BLaER1 treated with 17β-estradiol and CSF1 and Interleukin-3, amounts not matched to agents 10 nM and 100 nM (cell line): ENCODE results near the gene FYTTD1.

ENCODE experiments used
- H3K27ac ChIP-seq, 11 experiments: shearing (Covaris generic); formaldehyde crosslinking; 2 replicates each; pipeline ENCODE4 v1.8.1; 2022
- H3K27me3 ChIP-seq, 11 experiments: shearing (Covaris generic); formaldehyde crosslinking; 2 replicates each; pipeline ENCODE4 v1.8.1; 2022
- H3K36me3 ChIP-seq, 11 experiments: shearing (Covaris generic); formaldehyde crosslinking; 2 replicates each; pipeline ENCODE4 v1.8.1; 2022
- H3K4me1 ChIP-seq, 10 experiments: shearing (Covaris generic); formaldehyde crosslinking; 2 replicates each; pipeline ENCODE4 v1.8.1; 2022
- H3K4me2 ChIP-seq, 11 experiments: shearing (Covaris generic); formaldehyde crosslinking; 2 replicates each; pipeline ENCODE4 v1.8.1; 2022
- H3K4me3 ChIP-seq, 10 experiments: shearing (Covaris generic); formaldehyde crosslinking; 2 replicates each; pipeline ENCODE4 v1.8.1; 2022
- H3K9ac ChIP-seq, 11 experiments: shearing (Covaris generic); formaldehyde crosslinking; 2 replicates each; pipeline ENCODE4 v1.8.1; 2022
- H3K9me3 ChIP-seq, 11 experiments: shearing (Covaris generic); formaldehyde crosslinking; replicated peaks in 1 of 11; 2 replicates each; pipeline ENCODE4 v1.8.1; 2022
- H4K20me1 ChIP-seq, 11 experiments: shearing (Covaris generic); formaldehyde crosslinking; 2 replicates each; pipeline ENCODE4 v1.8.1; 2022
- Cebpa-rat ChIP-seq, 11 experiments: shearing (Covaris generic); IDR thresholded peaks; 2 replicates each; pipeline ENCODE4 v1.8.1; 2022

The FYTTD1 gene

DNA sequence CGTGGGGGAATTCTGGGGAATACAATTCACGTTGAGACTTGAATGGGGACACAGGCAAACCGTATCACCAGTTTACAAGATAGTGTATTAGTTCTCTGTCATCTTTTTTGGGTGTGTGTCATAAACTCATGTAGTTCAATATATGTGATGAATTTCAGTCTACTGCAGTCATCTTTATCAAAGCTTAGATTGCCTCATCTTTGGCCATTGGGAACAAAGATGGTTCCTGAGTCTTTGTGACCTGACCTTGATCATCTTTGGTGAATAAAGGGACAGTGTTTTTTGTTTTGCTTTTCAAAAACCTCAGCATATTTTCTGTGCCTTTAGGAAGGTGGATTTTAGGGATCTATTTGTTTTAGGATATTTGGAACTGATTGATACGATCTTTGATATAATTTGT is 64.7 kb downstream of the FYTTD1 start:
- Histone ChIP-seq H3K4me3 (no peak overlapping the region), H3K27me3 (no peaks in the 10 kb centered on the region), H3K27ac (no peak overlapping the region), H3K9me3 (peaks cover 0 to 7% (median 0%) of the 10 kb centered on the region in 11 experiments; a peak in 5 of 22 replicates), H3K4me2 (no peak overlapping the region), H3K4me1 (peaks cover 0 to 11% (median 1%) of the 10 kb centered on the region in 10 experiments; a peak in 8 of 20 replicates), H4K20me1 (peaks cover 0 to 72% (median 9%) of the 10 kb centered on the region in 11 experiments; a peak in 15 of 22 replicates), H3K9ac (no peak overlapping the region), H3K36me3 (peaks cover 3 to 46% (median 13%) of the 10 kb centered on the region in 11 experiments; a peak in 16 of 22 replicates)
- TF ChIP-seq Cebpa-rat (IDR thresholded peaks at IDR 0.05): no peak

DNA sequence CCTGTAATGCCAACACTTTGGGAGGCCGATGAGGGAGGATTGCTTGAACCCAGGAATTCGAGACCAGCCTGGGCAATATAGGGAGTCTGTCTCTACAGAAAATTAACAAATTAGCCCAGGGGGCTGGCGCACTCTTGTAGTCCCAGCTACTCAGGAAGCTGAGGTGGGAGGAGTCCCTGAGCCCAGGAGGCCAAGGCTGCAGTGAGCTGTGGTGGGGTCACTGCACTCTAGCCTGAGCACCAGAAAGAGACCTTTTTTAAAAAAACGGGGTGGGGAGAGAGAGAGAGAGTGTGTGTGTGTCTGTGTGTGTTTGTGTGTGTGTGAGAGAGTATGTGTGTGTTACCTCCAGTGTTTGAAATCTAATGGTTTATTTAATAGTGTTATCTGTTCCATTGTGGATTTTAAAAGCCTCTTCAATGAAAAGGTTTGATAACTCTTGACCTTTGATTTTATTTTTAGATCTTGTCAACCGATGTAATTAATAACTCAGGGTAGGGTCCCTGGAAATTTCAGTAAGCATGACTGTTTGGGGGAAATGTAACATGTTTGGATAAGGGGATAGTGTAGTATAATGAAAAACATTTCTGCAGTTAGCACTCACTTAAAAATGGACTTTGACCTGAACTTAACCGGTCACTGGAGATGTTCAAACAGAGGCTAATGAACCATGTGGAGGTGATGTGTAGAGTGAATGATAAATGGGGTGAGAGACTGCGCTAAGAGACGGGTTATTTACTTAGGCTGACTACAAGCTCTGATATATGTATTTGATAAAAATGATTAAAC is 71.1 kb downstream of the FYTTD1 start:
- Histone ChIP-seq H3K4me2 (no peak overlapping the region), H3K9me3 (no peaks in the 10 kb centered on the region), H3K4me1 (peaks cover 0 to 5% (median 0%) of the 10 kb centered on the region in 10 experiments; a peak in 1 of 20 replicates), H3K27me3 (no peaks in the 10 kb centered on the region), H4K20me1 (peaks cover 0 to 25% (median 0%) of the 10 kb centered on the region in 11 experiments; a peak in 5 of 22 replicates), H3K27ac (no peak overlapping the region), H3K9ac (no peak overlapping the region), H3K4me3 (no peak overlapping the region), H3K36me3 (peaks cover 37 to 86% (median 54%) of the 10 kb centered on the region in 11 experiments)
- TF ChIP-seq Cebpa-rat (IDR thresholded peaks at IDR 0.05): no peak

DNA sequence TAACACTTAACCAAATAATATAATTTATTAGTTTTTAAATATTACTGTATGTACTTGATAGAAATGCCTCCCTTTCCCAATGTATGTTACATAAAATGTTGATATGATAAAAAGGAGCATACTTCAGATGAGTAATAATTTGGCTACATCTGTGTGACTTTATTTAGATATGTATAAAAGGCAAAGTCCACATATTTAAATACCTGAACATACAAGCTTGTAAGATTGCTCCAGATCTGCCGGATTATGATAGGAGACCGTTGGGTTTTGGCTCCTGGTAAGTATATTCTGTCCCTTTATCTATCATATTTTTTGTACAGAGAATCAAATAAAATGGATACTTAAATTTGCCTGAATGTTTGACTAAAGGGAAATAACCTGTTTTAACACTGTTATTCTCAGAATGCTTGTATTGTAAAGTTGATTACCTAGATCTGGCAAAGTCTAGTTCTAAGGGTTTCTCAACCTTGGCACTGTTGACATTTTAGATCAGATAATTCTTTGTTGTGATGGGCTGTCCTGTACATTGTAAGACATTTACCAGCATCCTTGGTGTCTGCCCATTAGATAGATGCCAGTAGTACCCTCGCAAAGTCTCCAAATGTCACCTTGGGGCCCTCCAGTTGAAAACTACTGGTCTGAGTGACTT is 79.8 kb downstream of the FYTTD1 start:
- Histone ChIP-seq H3K4me2 (no peak overlapping the region), H3K4me1 (no peaks in the 10 kb centered on the region), H3K36me3 (peaks cover 72 to 94% (median 88%) of the 10 kb centered on the region in 11 experiments), H3K4me3 (no peak overlapping the region), H3K27me3 (no peaks in the 10 kb centered on the region), H4K20me1 (no peaks in the 10 kb centered on the region), H3K9me3 (no peaks in the 10 kb centered on the region), H3K9ac (no peak overlapping the region), H3K27ac (no peak overlapping the region)
- no peak for TF ChIP-seq Cebpa-rat (IDR thresholded peaks at IDR 0.05)

DNA sequence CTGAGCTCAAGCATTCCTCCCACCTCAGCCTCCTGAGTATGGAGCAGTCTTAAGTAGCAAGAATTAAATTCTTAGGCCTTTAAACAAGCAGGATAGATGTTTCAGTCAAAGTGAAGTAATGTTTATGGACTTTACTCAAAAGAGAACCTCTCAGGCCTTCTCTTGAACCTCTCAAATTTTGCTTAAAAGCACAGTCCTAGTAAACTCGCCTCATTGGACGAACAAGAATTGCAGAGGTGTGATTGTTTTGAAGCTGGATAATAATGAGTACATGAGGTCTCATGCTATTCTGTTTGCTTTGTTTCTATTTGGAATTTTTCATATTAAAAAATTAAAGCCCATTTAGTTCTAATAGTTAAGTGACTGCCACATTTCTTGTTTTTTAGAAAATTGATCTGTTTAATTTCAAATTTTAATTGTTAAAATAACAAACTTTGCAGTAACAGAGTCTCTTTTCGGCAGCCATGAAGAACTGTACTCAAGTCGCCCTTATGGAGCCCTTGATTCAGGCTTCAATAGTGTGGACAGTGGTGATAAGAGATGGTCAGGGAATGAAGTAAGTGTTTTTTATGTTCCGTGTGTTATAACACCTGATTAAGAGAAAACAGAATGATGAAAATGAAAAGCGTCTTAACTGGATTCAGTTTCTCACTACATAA is 80.8 kb downstream of the FYTTD1 start:
- Histone ChIP-seq H3K4me1 (no peaks in the 10 kb centered on the region), H3K4me3 (no peak overlapping the region), H3K9ac (no peak overlapping the region), H3K9me3 (no peaks in the 10 kb centered on the region), H3K36me3 (peaks cover 78 to 97% (median 90%) of the 10 kb centered on the region in 11 experiments), H3K27me3 (no peaks in the 10 kb centered on the region), H4K20me1 (no peaks in the 10 kb centered on the region), H3K4me2 (no peak overlapping the region), H3K27ac (no peak overlapping the region)
- TF ChIP-seq Cebpa-rat (IDR thresholded peaks at IDR 0.05): no peak

DNA sequence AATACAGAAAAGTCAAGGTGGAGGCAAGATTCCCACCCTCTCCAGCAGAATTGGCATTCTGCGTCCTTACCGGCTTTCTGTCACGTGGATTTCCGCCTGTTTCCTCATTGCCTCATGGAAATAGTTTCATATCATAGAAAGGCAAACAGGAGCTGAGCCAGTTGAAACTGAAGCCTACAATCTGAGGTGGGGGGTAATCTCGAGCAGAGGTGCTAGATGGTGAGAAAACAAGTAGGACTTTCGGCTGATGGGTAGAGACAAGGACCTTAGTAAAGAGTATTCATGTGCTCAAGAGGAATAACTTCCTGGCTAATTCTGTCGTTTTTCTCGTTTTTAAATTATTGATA is 81.3 kb downstream of the FYTTD1 start:
- no peaks in the 10 kb centered on the region for H3K4me1 ChIP-seq
- H3K36me3 ChIP-seq: peaks cover 83 to 100% (median 95%) of the 10 kb centered on the region in 11 experiments
- no peak overlapping the region for H3K4me3 ChIP-seq
- H3K27ac ChIP-seq: no peak overlapping the region
- no peak overlapping the region for H3K9ac ChIP-seq
- H4K20me1 ChIP-seq: no peaks in the 10 kb centered on the region
- no peaks in the 10 kb centered on the region for H3K9me3 ChIP-seq
- no peaks in the 10 kb centered on the region for H3K27me3 ChIP-seq
- H3K4me2 ChIP-seq: no peak overlapping the region
- no peak for TF ChIP-seq Cebpa-rat (IDR thresholded peaks at IDR 0.05)

DNA sequence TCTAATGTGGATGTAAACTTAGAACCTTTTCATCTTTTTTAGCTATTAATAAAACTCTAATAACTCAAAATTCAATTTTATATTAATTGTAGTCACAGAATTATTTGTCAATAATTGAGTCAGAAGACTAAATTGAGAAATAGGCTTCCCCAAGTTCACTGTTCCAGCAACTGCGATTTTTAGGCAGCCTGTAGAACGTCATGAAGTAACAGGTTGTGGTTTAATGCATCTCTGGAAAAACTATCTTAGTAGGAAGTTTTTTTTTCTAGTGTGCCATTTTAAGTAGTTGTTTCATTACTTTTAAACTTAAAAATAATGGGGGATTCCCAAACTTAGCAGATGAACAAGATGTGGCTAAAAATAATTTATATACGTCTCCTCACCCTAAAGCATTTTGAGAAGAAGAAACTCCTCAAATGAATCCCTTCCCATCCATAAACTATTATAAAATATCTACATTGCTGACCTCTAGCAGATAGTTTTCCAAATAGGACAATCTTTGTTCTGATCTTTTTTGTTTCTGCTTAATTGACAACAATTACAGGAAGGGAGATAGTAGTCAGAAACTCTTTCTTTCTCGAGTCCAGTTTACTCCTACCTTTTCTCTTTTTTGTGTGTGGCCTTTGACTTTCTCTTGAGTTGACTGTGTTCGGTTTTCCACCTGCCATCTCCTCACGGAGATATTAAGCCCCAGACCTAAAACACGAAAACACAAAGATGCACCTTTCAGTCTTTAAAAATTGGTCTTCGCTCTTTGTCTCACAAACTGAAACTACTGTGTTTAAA is 84.4 kb downstream of the FYTTD1 start:
- no peak overlapping the region for H3K27ac ChIP-seq
- H3K36me3 ChIP-seq: peaks cover 67 to 100% (median 95%) of the 10 kb centered on the region in 11 experiments
- H3K9me3 ChIP-seq: no peaks in the 10 kb centered on the region
- no peaks in the 10 kb centered on the region for H3K4me1 ChIP-seq
- H4K20me1 ChIP-seq: no peaks in the 10 kb centered on the region
- no peak overlapping the region for H3K4me3 ChIP-seq
- no peaks in the 10 kb centered on the region for H3K27me3 ChIP-seq
- no peak overlapping the region for H3K9ac ChIP-seq
- no peak overlapping the region for H3K4me2 ChIP-seq
- TF ChIP-seq Cebpa-rat (IDR thresholded peaks at IDR 0.05): no peak

DNA sequence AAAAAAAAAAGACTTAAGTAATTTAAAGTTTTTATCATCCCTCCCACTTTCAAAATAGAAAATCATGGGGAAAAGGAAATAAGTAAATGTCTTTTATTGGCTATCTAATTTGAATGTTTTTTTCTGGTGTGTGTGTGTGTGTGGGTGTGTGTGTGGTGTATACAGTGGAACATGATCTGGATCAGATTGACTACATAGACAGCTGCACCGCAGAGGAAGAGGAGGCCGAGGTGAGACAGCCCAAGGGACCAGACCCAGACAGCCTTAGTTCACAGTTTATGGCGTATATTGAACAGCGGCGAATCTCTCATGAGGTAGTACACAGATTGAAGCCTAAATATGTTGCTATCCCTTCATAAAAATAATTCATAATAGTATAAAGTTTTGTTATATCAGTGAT is 85.8 kb downstream of the FYTTD1 start:
- Histone ChIP-seq H3K27me3 (no peaks in the 10 kb centered on the region), H4K20me1 (no peaks in the 10 kb centered on the region), H3K36me3 (peaks cover 69 to 100% (median 95%) of the 10 kb centered on the region in 11 experiments), H3K9me3 (no peaks in the 10 kb centered on the region), H3K27ac (no peak overlapping the region), H3K9ac (no peak overlapping the region), H3K4me1 (no peaks in the 10 kb centered on the region), H3K4me2 (no peak overlapping the region), H3K4me3 (no peak overlapping the region)
- no peak for TF ChIP-seq Cebpa-rat (IDR thresholded peaks at IDR 0.05)

DNA sequence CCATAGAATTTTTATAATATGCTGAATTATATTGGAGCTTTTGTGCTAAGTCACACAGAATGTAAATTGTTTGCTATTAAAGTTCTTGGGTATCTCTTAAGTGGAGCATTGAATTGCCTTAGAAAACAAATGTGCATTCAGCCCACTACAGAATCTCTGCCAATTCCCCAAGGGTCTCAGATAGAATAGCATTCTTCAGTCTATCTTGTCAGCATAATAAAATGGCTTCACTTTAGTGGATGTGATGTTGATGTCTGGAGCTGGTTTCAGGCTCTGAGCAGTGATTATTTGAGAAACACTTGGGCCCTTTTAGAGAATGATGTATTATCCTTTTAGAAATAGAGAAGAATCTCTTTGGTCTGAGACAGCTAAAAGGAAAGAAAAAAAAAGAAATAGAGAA is 86.6 kb downstream of the FYTTD1 start:
- no peak overlapping the region for H3K27ac ChIP-seq
- no peaks in the 10 kb centered on the region; a peak in 1 of 22 replicates for H4K20me1 ChIP-seq
- H3K9ac ChIP-seq: no peak overlapping the region
- TF ChIP-seq Cebpa-rat (IDR thresholded peaks at IDR 0.05): no peak
- no peaks in the 10 kb centered on the region for H3K27me3 ChIP-seq
- H3K4me3 ChIP-seq: no peak overlapping the region
- no peaks in the 10 kb centered on the region; a peak in 1 of 20 replicates for H3K4me1 ChIP-seq
- H3K36me3 ChIP-seq: peaks cover 69 to 100% (median 96%) of the 10 kb centered on the region in 11 experiments
- H3K4me2 ChIP-seq: no peak overlapping the region
- no peaks in the 10 kb centered on the region for H3K9me3 ChIP-seq
